ENCODE data around the gene ANKRD1.

DNA sequence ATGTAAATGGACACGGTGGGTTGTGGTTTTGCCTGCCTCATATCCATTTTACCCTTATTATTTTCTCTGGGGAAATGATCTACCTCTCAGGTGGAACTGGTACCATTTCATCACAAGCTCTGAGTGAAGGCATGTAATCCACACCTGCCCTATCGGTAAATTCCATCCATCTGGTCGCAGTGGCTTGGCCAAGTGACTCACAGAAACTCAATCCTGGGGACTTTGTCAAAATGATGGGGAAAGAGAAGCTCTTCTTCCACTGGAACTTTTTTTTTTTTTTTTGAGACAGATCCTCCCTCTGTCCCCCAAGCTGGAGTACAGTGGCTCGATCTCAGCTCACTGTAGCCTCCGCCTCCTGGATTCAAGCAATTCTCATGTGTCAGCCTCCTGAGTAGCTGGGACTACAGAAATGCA lies 48.2 kb upstream of the ANKRD1 start:
- no peak for TF ChIP-seq EZH2 (IDR thresholded peaks at IDR 0.05; ENCODE audit: low read length, missing control alignments)
- TF ChIP-seq, protein P1, sequence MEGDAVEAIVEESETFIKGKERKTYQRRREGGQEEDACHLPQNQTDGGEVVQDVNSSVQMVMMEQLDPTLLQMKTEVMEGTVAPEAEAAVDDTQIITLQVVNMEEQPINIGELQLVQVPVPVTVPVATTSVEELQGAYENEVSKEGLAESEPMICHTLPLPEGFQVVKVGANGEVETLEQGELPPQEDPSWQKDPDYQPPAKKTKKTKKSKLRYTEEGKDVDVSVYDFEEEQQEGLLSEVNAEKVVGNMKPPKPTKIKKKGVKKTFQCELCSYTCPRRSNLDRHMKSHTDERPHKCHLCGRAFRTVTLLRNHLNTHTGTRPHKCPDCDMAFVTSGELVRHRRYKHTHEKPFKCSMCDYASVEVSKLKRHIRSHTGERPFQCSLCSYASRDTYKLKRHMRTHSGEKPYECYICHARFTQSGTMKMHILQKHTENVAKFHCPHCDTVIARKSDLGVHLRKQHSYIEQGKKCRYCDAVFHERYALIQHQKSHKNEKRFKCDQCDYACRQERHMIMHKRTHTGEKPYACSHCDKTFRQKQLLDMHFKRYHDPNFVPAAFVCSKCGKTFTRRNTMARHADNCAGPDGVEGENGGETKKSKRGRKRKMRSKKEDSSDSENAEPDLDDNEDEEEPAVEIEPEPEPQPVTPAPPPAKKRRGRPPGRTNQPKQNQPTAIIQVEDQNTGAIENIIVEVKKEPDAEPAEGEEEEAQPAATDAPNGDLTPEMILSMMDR (conservative IDR thresholded peaks at IDR 0.05 in 1 of 2, IDR thresholded peaks at IDR 0.05 in 1 of 2; ENCODE audit: low read depth in 1 of 2, low read length in 2 of 2) = no peak

Measured in fibroblast of lung (primary cell).